H7 (cell line): ENCODE results near the gene ARHGAP45. TPM values are rescaled to one million over a fixed set of nuclear protein-coding genes. Genes with fewer than 3 reads are reported as not detected.

Experiments
- DNase-seq: peaks from one replicate; pipeline ENCODE4 v3.0.0; 2012
- H3K27me3 ChIP-seq: 2 replicates; pipeline ENCODE4 v1.6.0; 2011; ENCODE audit warnings: mild to moderate bottlenecking, low read length; ENCODE audit not compliant: control insufficient read depth, insufficient read depth
- H3K36me3 ChIP-seq: replicated peaks from 2 replicates; pipeline ENCODE4 v1.5.1; 2011; ENCODE audit warnings: low read length; ENCODE audit not compliant: control insufficient read depth, insufficient read depth
- H3K4me3 ChIP-seq: 2 replicates; pipeline ENCODE4 v1.5.1; 2011; ENCODE audit warnings: low read depth, mild to moderate bottlenecking, control low read depth, low read length, moderate library complexity; ENCODE audit not compliant: insufficient read depth
- total RNA-seq: library from RNA; depleted of rRNA; stranded (reverse); fragments of >200 nt; shearing (Covaris generic); gene quantifications from 2 replicates; pipeline ENCODE4 v1.2.3, GENCODE V29; 2014

ARHGAP45 gene
- total RNA-seq, 1 experiment from 2014 or later = 46.0 TPM

DNA sequence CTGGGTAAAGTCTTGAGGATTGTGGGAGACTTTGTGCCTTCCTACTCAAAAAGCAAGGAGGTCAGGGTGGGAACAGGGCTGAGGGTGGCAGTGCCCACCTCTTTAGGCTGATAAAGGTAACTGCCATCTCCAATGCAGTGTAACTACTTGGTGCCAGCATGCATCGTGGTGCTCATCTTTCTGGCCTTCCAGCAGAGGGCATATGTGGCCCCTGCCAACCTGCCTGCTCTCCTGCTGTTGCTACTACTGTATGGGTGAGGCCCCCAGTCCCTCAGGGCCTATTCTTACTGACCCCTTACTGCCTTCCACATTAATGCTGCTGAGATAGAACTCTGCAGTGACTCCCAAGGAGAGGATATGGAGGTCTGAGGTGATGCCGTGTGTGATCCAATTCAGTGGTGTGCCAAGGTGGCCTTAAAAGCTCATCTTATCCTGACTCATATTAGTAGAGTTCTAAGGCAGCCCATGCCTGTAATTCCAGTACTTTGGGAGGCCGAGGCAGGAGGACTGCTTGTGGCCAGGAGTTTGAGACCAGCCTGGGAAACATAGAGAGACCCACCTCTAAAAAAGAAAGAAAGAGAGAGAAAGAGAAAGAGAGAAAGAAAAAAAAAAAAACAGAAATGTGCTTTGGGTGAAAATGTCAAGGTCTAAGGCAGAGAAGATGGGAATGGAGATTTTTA is 9.7 kb upstream of the ARHGAP45 start:
- Histone ChIP-seq H3K4me3 (no peak overlapping the region), H3K36me3 (peaks cover 1% of the 10 kb centered on the region; the same call in 1 of the 2 replicates), H3K27me3 (no peaks in the 10 kb centered on the region)
- no peak for DNase-seq

DNA sequence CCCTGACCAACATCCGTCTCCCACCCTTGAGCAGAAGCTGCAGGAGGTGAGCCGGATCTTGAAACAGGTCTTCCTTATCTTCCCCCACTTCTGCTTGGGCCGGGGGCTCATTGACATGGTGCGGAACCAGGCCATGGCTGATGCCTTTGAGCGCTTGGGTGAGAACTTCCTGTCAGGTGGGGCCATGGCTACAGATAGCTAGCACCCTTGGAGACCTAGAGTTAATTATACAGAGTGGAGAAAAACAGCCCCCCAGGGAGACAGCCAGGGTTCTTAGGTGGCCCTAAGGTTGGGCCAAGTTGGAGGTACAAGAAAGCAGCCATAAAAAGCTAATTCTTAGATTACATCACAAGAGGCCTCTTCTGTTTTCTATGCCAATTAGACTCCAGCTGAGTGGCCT is 8.9 kb upstream of the ARHGAP45 start:
- Histone ChIP-seq H3K27me3 (no peaks in the 10 kb centered on the region), H3K36me3 (peaks cover 1% of the 10 kb centered on the region; the same call in 1 of the 2 replicates), H3K4me3 (no peak overlapping the region)
- no peak for DNase-seq

DNA sequence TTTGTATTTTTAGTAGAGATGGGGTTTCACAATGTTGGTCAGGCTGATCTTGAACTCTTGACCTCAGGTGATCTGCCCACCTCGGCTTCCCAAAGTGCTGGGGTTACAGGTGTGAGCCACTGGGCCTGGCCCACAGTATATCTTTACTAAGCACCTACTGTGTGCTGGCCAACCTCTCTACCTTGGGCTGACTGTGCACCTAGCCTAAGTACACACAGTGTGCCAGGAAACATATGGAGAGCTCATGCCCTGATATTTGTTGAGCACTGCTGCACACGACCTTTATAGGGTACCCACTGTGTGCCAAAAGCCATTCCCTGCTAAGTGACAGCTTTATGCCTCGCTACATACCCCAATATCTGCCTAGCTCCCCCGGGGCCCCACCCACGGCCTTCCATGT is 6.3 kb upstream of the ARHGAP45 start:
- no peak overlapping the region for H3K4me3 ChIP-seq
- peaks cover 7% of the 10 kb centered on the region for H3K27me3 ChIP-seq
- peaks cover 1% of the 10 kb centered on the region; the same call in 1 of the 2 replicates for H3K36me3 ChIP-seq
- DNase-seq = no peak

DNA sequence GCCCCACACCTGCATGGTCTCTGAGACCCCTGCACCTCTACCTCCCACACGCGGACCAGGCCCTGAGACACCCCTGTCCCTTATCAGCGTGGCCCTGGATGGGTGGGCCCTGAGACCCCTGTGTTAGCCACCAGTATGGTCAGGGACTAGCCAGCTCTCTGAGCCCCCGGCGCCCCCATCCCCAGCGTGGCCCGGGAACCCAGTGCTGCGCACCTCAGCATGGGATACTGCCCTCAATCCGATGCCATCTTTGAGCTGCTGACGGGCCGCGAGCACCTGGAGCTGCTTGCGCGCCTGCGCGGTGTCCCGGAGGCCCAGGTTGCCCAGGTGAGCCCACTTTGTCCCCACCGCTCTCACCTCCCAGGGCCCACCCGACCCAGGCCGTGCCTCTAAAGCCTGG is 5.0 kb upstream of the ARHGAP45 start:
- peaks cover 1% of the 10 kb centered on the region; the same call in 1 of the 2 replicates for H3K36me3 ChIP-seq
- no peak for DNase-seq
- peak overlapping the region; percentile 59 for H3K4me3 ChIP-seq
- H3K27me3 ChIP-seq = peaks cover 16% of the 10 kb centered on the region

DNA sequence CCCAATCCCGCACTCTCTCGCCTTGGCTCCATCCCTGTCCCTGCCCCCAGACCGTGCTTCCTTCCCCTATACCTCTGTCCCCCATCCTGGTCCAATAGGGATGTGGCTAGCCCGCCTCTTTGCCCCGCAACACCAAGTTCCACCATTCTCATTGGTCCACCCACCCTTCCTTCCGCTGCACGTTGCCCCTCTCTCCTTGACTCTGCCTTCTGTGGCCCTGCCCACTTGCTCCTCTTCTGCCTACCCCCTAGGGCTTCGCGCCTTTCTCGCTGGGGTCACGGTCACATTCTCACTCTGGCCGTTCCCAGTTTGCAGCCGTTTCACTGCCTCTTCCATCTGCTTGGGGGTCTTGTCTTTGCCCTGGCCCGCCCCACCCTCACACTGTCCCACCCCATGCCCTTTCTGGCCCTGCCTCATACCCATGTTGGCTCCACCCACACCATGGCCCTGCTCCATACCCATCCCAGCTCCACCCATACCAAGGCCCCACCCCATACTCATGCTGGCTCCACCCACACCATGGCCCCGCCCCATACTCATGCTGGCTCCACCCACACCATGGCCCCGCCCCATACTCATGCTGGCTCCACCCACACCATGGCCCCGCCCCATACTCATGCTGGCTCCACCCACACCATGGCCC is 4.5 kb upstream of the ARHGAP45 start:
- peak; percentile 93 for DNase-seq
- Histone ChIP-seq H3K36me3 (peaks cover 1% of the 10 kb centered on the region; the same call in 1 of the 2 replicates), H3K4me3 (peak overlapping the region; percentile 59), H3K27me3 (peaks cover 21% of the 10 kb centered on the region)

DNA sequence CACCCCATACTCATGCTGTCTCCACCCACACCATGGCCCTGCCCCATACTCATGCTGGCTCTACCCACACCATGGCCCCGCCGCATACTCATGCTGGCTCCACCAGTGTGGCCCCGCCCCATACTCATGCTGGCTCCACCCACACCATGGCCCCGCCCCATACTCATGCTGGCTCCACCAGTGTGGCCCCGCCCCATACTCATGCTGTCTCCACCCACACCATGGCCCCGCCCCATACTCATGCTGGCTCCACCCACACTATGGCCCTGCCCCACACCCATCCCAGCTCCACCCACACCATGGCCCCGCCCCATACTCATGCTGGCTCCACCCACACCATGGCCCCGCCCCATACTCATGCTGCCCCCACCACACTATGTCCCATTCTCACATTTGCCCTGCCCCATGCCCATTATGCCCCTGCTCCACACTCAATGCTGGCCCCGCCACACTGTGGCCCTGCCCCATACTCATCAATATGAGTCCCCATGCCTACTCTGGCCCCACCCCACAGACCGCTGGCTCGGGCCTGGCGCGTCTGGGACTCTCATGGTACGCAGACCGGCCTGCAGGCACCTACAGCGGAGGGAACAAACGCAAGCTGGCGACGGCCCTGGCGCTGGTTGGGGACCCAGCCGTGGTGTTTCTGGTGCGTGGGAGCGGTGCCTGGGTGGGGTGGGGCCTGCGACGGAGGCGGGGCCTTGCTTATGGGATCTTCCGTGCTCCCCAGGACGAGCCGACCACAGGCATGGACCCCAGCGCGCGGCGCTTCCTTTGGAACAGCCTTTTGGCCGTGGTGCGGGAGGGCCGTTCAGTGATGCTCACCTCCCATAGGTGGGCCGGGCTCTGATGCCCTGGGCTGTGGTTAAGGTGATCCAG is 3.7 kb upstream of the ARHGAP45 start:
- peak; percentile 88 for DNase-seq
- Histone ChIP-seq H3K36me3 (peaks cover 1% of the 10 kb centered on the region; the same call in 1 of the 2 replicates), H3K4me3 (peak overlapping the region; percentile 39), H3K27me3 (peaks cover 23% of the 10 kb centered on the region)

DNA sequence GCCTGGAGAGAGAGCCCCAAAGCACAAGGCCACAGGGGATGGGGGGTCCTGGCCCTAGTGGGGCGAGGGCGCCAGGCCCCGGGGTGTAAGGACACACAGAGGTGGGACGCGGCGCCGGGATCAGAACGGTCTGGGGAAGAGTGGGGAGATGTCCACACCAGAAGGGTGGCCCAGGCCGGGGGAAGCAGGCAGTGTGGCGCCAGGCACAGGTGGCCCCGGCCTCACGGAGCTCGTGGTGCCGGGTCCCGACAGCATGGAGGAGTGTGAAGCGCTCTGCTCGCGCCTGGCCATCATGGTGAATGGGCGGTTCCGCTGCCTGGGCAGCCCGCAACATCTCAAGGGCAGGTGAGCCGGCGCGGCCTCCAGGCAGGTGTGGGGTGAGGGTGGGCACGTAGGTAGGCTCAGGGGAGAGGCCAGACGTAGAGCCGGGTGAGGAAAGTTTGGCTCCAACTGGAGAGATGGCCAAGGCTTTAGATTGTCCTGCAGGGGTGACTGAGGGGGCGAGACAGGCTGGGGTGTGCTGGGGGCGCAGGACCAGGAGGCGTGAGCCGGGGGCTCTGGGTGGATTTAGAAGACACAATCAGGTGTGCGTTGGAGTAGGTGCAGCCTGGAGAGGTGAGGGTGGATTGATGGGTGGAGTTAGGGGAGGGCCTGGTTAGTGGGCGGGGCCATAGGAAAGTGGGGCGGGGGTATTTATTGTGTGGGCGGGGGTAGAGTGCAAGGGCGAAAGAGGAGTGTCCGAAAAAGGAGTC is 2.9 kb upstream of the ARHGAP45 start:
- Histone ChIP-seq H3K4me3 (peak overlapping the region; percentile 52), H3K36me3 (peaks cover 1% of the 10 kb centered on the region; the same call in 1 of the 2 replicates), H3K27me3 (peaks cover 26% of the 10 kb centered on the region)
- peak; percentile 94 for DNase-seq

DNA sequence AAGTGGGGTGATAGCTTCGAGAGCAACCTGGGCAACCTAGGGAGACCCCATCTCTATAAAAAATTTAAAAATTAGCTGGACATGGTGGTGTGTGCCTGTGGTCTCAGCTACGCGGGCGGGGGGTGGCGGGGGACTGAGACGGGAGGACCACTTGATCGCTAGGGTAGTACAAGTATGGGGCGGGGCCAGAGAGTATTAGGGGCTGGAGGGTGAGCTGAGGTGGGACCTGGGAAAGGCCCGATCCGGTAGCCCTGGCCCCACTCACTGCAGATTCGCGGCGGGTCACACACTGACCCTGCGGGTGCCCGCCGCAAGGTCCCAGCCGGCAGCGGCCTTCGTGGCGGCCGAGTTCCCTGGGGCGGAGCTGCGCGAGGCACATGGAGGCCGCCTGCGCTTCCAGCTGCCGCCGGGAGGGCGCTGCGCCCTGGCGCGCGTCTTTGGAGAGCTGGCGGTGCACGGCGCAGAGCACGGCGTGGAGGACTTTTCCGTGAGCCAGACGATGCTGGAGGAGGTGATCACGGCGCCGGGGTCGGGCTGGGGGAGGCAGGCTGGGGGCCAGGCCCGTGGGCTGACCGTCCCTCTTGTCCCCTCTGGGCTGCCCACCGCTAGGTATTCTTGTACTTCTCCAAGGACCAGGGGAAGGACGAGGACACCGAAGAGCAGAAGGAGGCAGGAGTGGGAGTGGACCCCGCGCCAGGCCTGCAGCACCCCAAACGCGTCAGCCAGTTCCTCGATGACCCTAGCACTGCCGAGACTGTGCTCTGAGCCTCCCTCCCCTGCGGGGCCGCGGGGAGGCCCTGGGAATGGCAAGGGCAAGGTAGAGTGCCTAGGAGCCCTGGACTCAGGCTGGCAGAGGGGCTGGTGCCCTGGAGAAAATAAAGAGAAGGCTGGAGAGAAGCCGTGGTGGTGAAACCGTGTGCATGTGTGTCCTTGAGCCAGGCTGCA is 2.0 kb upstream of the ARHGAP45 start:
- peak overlapping the region; percentile 52 for H3K4me3 ChIP-seq
- H3K36me3 ChIP-seq = peaks cover 1% of the 10 kb centered on the region; the same call in 1 of the 2 replicates
- DNase-seq = peak; percentile 93
- peaks cover 30% of the 10 kb centered on the region for H3K27me3 ChIP-seq

DNA sequence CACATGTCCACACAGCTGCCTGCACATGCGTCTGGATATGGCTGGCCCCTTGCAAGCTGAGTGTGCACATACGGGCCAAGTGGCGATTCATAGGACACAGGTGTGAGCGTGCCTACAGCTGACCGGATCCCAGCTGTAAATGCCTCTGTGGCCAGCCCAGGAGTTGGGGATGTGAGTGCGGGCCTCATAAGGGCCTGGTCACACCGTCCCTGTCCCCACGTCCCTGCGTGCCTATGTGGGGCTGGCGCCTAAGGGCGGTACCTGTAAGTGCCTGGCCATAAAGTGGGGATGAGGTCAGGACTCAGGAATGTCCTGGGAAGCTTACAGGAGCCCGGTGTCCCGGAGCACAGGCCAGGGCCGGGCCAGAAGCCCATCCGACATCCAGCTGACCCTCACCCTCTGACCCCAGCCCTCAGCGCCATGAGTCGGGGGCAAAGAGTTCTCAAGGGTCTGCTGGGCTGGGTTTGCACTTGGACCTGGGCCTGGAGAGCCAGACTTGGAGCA is 1.3 kb upstream of the ARHGAP45 start:
- peak; percentile 76 for DNase-seq
- H3K36me3 ChIP-seq = peaks cover 1% of the 10 kb centered on the region; the same call in 1 of the 2 replicates
- peaks cover 34% of the 10 kb centered on the region for H3K27me3 ChIP-seq
- peak overlapping the region; percentile 52; the same call in 1 of the 2 replicates for H3K4me3 ChIP-seq

DNA sequence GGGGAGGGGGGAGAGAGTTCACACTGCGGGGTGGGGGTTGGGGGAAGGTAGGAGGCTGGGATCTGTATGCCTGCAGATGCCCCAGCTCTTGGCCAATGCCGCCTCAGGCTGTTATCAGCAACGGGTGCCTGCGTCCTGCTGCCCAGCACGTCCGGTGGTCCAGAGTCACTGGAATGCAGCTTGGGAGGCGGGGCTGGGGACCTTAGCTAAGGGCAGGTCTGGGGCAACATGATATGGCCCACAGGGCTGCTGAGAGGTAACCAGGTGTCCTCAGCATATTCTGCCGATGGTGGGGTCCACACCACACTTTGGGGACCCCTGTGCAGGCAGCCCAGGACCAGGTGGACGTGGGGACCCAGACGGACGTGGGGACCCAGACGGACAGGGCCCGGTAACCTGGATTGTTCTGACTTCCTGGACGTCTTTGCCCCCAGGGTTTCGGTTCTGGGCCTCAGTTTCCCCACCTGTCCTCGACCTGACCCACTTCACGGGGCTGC is 668 bp upstream of the ARHGAP45 start:
- Histone ChIP-seq H3K27me3 (peaks cover 39% of the 10 kb centered on the region), H3K36me3 (no peaks in the 10 kb centered on the region), H3K4me3 (peak overlapping the region; percentile 38)
- DNase-seq = no peak

DNA sequence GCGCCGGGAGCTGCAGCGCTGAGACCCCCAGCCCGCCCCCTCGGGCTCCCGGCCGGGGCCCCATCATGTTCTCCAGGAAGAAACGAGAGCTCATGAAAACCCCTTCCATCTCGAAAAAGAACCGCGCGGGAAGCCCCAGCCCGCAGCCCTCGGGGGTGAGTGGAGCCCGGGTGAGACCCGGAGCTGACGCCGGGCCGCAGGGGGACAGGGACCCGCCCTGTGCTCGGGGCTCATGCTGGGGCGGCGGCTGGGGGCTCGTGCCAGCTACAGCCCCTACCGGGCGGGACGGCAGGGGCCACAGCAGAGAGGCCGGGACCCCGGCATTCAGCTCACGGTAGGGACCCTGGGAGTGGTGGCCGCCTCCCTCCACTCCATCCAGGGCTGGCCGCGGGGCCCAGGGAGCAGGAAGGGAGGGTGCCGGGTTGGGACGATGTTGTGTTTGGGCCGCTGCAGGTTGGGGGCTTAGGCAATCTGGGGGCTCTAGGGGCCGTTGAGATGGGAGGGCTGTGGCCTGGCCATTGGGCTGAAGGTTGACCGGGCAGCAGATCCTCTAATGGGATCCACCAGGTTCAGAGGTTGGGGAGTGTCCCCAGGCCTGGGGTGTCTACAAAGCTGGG is 482 bp downstream of the ARHGAP45 start:
- Histone ChIP-seq H3K4me3 (peak overlapping the region; percentile 38), H3K27me3 (peaks cover 43% of the 10 kb centered on the region), H3K36me3 (no peaks in the 10 kb centered on the region)
- no peak for DNase-seq
